Nephron progenitor cell (in vitro differentiated cells): Measurements from ENCODE around the gene FCGBP.

Source experiments
- DNase-seq: peaks from one replicate; pipeline ENCODE4 v3.0.0; 2021
- H3K27ac Mint-ChIP-seq: 2 replicates; pipeline ENCODE4 v1.8.0; 2021; ENCODE audit warnings: mild to moderate bottlenecking, moderate library complexity, mixed read lengths
- H3K27me3 Mint-ChIP-seq: 2 replicates; pipeline ENCODE4 v1.8.0; 2021; ENCODE audit warnings: mild to moderate bottlenecking, low read depth, mixed read lengths; ENCODE audit not compliant: poor library complexity
- H3K36me3 Mint-ChIP-seq: 2 replicates; pipeline ENCODE4 v1.8.0; 2021; ENCODE audit warnings: low read depth, mixed read lengths
- H3K4me1 Mint-ChIP-seq: 2 replicates; pipeline ENCODE4 v1.8.0; 2021; ENCODE audit warnings: mixed read lengths
- H3K4me3 Mint-ChIP-seq: 2 replicates; pipeline ENCODE4 v1.8.0; 2021; ENCODE audit warnings: mild to moderate bottlenecking, moderate library complexity, mixed read lengths
- H3K9me3 Mint-ChIP-seq: 2 replicates; pipeline ENCODE4 v1.8.0; 2021; ENCODE audit warnings: mild to moderate bottlenecking, moderate library complexity, mixed read lengths
- CTCF ChIP-seq: fragments of 200-600 bp; sonication (generic); IDR thresholded peaks from 2 replicates; pipeline ENCODE4 v1.5.0; 2021; ENCODE audit warnings: antibody characterized with exemption

FCGBP gene

GRCh38 chr19:39970675-39971379 lies 36.4 kb upstream of the FCGBP start, which contains the start of gene PSMC4:
Gene PSMC4 (plus strand): TSS chr19:39971165. CDS start chr19:39971203, 38 bp downstream.
- peak; percentile 97 for DNase-seq
- peaks cover 4% of the 10 kb centered on the region for H3K9me3 Mint-ChIP-seq
- H3K4me3 Mint-ChIP-seq = peak within 1 kb of the TSS; percentile 95
- H3K36me3 Mint-ChIP-seq = peaks cover 39% of the 10 kb centered on the region
- peaks cover 36% of the 10 kb centered on the region for H3K4me1 Mint-ChIP-seq
- peak within 1 kb of the TSS; percentile 96 for H3K27ac Mint-ChIP-seq
- no peaks in the 10 kb centered on the region for H3K27me3 Mint-ChIP-seq
- TF ChIP-seq CTCF = peak; percentile 45

GRCh38 chr19:39970425-39970674 lies 35.9 kb upstream of the FCGBP start:
- Mint-ChIP-seq H3K9me3 (peaks cover 4% of the 10 kb centered on the region), H3K4me1 (peaks cover 36% of the 10 kb centered on the region), H3K36me3 (peaks cover 34% of the 10 kb centered on the region), H3K27ac (peak overlapping the region; percentile 96), H3K4me3 (peak overlapping the region; percentile 95), H3K27me3 (no peaks in the 10 kb centered on the region)
- no peak for TF ChIP-seq CTCF
- DNase-seq = no peak

- Mint-ChIP-seq H3K27me3 (no peaks in the 10 kb centered on the region), H3K36me3 (peaks cover 29% of the 10 kb centered on the region), H3K9me3 (peaks cover 4% of the 10 kb centered on the region), H3K4me1 (peaks cover 36% of the 10 kb centered on the region), H3K27ac (peak overlapping the region; percentile 96), H3K4me3 (peak overlapping the region; percentile 95)
- DNase-seq = no peak
- TF ChIP-seq CTCF = no peak
Measured at GRCh38 chr19:39969681-39970424, 35.4 kb upstream of the FCGBP start.

- H3K36me3 Mint-ChIP-seq = peaks cover 23% of the 10 kb centered on the region
- TF ChIP-seq CTCF = no peak
- H3K27me3 Mint-ChIP-seq = no peaks in the 10 kb centered on the region
- no peak overlapping the region for H3K27ac Mint-ChIP-seq
- H3K9me3 Mint-ChIP-seq = peaks cover 4% of the 10 kb centered on the region
- H3K4me3 Mint-ChIP-seq = peak overlapping the region; percentile 95
- DNase-seq = no peak
- peaks cover 36% of the 10 kb centered on the region for H3K4me1 Mint-ChIP-seq
Measured at GRCh38 chr19:39969266-39969665, 34.8 kb upstream of the FCGBP start.

- no peaks in the 10 kb centered on the region for H3K27me3 Mint-ChIP-seq
- no peak for DNase-seq
- peaks cover 4% of the 10 kb centered on the region for H3K9me3 Mint-ChIP-seq
- peaks cover 36% of the 10 kb centered on the region for H3K4me1 Mint-ChIP-seq
- no peak overlapping the region for H3K27ac Mint-ChIP-seq
- H3K36me3 Mint-ChIP-seq = peaks cover 18% of the 10 kb centered on the region
- no peak for TF ChIP-seq CTCF
- H3K4me3 Mint-ChIP-seq = peak overlapping the region; percentile 95
Measured at GRCh38 chr19:39968789-39969188, 34.4 kb upstream of the FCGBP start.

- Mint-ChIP-seq H3K4me1 (peaks cover 36% of the 10 kb centered on the region), H3K4me3 (no peak overlapping the region), H3K36me3 (peaks cover 9% of the 10 kb centered on the region), H3K9me3 (peaks cover 4% of the 10 kb centered on the region), H3K27ac (no peak overlapping the region), H3K27me3 (peaks cover 3% of the 10 kb centered on the region)
- DNase-seq = no peak
- no peak for TF ChIP-seq CTCF
Measured at GRCh38 chr19:39967561-39967960, 33.1 kb upstream of the FCGBP start.
